ENCODE results near the gene VASH1. TPM values are rescaled to one million over a fixed set of nuclear protein-coding genes. Genes with fewer than 3 reads are reported as not detected.
"Not testable (repeated sequence)": the region's sequence is repeated elsewhere in the genome, so short reads cannot be mapped to it uniquely, and the experiment has no call there.

The VASH1 gene
- 10 to 100 TPM in 11 of 12 donors, not detected in 1; 36.8 to 64.5 (median 46.1) TPM for polyA plus RNA-seq (ENCODE audit: insufficient read length in 12 of 12)
- long read RNA-seq, donor 1, full-length matches to known transcripts: 4 of 4 reads
- long read RNA-seq, donor 1, partial matches to known transcripts: 0 of 4 reads
- long read RNA-seq, donor 1, other reads (novel, unspliced or antisense): 0 of 4 reads
- long read RNA-seq, donor 2, full-length matches to known transcripts: 6 of 48 reads
- long read RNA-seq, donor 2, partial matches to known transcripts: 42 of 48 reads
- long read RNA-seq, donor 2, other reads (novel, unspliced or antisense): 0 of 48 reads
- long read RNA-seq, donor 3, full-length matches to known transcripts: 3 of 3 reads
- long read RNA-seq, donor 3, partial matches to known transcripts: 0 of 3 reads
- long read RNA-seq, donor 3, other reads (novel, unspliced or antisense): 0 of 3 reads
- long read RNA-seq, donor 4, full-length matches to known transcripts: 4 of 4 reads
- long read RNA-seq, donor 4, partial matches to known transcripts: 0 of 4 reads
- long read RNA-seq, donor 4, other reads (novel, unspliced or antisense): 0 of 4 reads
- long read RNA-seq, donor 5, full-length matches to known transcripts: 19 of 31 reads
- long read RNA-seq, donor 5, partial matches to known transcripts: 5 of 31 reads
- long read RNA-seq, donor 5, other reads (novel, unspliced or antisense): 7 of 31 reads
- long read RNA-seq, donor 6, full-length matches to known transcripts: 6 of 6 reads
- long read RNA-seq, donor 6, partial matches to known transcripts: 0 of 6 reads
- long read RNA-seq, donor 6, other reads (novel, unspliced or antisense): 0 of 6 reads
- long read RNA-seq, donor 7, full-length matches to known transcripts: 4 of 4 reads
- long read RNA-seq, donor 7, partial matches to known transcripts: 0 of 4 reads
- long read RNA-seq, donor 7, other reads (novel, unspliced or antisense): 0 of 4 reads
- long read RNA-seq, donor 8, full-length matches to known transcripts: 7 of 7 reads
- long read RNA-seq, donor 8, partial matches to known transcripts: 0 of 7 reads
- long read RNA-seq, donor 8, other reads (novel, unspliced or antisense): 0 of 7 reads
- long read RNA-seq, donor 9, full-length matches to known transcripts: 2 of 2 reads
- long read RNA-seq, donor 9, partial matches to known transcripts: 0 of 2 reads
- long read RNA-seq, donor 9, other reads (novel, unspliced or antisense): 0 of 2 reads
- long read RNA-seq, donor 10, full-length matches to known transcripts: 9 of 9 reads
- long read RNA-seq, donor 10, partial matches to known transcripts: 0 of 9 reads
- long read RNA-seq, donor 10, other reads (novel, unspliced or antisense): 0 of 9 reads
- long read RNA-seq, donor 11, full-length matches to known transcripts: 7 of 14 reads
- long read RNA-seq, donor 11, partial matches to known transcripts: 7 of 14 reads
- long read RNA-seq, donor 11, other reads (novel, unspliced or antisense): 0 of 14 reads

- peak; percentile 62 for DNase-seq
Observed at GRCh38 chr14:76761136-76761959, at the start of gene VASH1. VASH1 (plus strand) TSS chr14:76761468; CDS start chr14:76762822, 1,354 bp downstream.

DNA sequence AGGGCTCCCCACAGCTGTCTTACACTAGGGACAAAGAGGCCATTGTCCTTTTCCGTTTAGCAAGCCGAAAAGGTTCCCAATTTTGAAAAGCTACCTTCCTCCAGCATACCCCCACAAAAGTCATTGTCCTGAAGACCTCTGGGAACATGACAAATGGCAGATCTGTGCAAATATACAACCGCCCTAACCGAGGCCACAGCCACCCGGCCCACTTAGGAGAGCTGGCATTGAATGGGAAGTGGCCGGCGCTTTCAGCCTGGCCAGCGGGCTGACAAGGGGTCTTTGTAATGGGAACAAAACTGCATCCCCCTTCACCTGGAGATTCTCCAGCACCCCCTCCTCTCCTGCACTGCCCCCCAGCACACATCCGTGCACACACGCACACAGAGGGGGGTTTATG lies 48.1 kb upstream of the VASH1 start:
- DNase-seq: no peak

- DNase-seq: no peak
Observed at GRCh38 chr14:76714470-76714869, 46.8 kb upstream of the VASH1 start.

GRCh38 chr14:76715101-76715500 lies 46.2 kb upstream of the VASH1 start:
- no peak for DNase-seq

DNA sequence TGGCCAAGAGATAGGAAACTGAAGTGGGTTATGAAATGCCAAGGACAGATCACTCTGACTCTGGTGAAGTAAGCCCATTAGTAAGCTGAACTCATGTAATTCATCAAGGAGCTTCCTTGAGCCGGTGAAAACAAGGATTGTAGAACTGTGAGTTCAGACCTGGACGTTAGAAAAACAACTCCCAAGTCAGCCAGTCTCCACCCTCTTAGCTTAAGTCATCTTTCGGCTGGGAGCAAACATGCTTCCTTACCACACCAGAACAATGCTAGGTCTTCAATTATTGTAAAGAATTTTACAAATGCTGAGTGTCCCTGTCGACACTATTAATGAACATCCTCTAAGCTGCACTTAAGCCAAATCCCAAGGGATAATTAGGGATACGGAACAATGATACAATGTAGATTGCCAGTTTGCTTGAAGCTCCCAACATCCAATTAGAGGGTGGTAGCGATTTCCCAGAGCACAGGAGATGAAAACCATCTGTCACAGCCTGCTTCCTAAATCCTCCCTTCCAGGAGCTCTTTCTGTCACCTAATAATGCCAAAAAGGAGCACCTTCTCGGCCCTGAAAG lies 45.7 kb upstream of the VASH1 start:
- peak; percentile 57 for DNase-seq

DNA sequence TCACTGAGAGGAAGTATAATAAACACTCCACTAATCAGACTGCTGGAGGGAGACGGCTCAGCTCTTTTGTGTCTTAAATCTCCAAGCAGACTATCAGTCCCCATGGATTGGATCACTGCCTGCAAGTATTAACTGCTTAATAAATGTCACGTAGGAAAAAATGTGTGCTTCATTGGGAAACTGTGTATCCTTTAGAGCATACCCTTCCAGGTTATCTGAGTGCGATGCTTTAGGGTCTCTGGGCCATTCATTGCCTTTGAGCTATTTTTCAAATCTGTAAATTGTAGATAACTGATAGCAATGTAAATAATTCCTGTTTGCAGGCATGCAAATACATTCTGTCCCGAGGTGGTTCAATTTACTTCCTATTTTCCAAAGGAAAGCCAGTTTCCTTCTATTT lies 45.0 kb upstream of the VASH1 start:
- no peak for DNase-seq

DNA sequence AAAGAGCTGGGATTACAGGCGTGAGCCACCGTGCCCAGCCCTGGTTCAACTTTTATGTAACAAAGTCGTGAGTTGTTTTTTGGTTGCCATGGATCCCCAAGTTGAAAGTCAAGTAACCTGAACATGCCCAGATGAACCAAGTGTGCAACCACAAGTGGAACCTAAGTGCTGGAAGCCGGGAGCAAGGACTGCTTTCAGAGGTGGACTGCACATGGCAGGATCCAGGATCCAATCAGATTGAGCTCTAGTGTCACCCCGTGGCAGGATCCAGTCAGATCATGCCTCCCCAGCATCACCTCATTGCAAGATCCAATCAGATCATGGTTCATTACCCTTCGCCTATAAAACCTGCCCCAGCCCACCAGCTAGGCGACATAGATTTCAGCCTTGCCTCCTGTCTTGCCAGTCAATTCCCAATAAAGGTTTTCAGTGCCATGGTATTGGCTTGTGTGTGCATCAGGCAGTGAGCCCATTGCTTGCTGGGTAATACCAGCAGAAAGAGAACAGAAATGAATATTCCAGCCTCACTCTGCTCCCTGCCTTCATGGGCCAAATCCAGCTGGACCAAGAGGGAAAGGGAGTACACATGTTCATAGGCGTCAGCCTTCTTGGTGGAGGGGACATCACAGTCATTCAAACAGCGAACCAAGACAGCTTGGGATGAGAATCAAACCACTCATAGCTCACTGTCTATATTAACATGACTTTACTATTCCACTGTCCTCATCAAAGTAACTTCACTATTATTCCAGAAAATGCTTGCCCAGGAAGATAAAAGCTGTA lies 43.6 kb upstream of the VASH1 start:
- peak; percentile 28 for DNase-seq

DNA sequence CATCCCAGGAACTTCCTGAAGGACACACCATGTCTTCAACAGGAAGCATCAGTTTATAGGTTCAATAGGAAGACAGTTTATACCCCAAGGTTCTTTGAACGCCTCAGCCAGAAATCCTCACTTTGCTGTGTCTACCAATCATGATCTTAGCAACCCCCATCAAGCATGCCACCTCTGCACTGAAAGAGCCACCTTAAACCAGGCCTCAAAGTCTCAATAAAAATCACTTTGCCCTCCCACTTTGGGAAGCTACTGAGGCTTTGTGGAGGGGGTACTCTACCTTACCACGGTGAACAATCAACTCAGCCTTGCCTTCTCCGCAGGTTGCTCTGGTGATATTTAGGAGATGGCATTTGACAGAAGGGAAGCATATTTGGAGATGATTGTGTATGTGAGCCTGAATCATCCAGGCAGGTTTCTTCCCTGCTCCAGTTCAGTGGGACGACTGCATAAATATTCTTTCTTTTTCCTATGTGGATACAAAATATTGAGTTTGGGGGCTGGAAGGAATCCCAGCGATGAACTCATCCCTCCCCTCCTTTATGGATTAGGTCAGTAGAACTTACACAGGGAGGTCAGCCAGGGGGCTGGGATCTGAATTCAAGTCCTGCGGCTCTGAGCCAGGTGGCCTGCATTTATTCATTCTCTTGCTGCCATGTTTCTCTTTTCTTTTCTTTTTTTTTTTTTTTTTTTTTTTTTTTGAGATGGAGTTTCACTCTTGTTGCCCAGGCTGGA lies 42.8 kb upstream of the VASH1 start:
- DNase-seq: peak; percentile 90

GRCh38 chr14:76719666-76720065 lies 41.6 kb upstream of the VASH1 start:
- no peak for DNase-seq

DNA sequence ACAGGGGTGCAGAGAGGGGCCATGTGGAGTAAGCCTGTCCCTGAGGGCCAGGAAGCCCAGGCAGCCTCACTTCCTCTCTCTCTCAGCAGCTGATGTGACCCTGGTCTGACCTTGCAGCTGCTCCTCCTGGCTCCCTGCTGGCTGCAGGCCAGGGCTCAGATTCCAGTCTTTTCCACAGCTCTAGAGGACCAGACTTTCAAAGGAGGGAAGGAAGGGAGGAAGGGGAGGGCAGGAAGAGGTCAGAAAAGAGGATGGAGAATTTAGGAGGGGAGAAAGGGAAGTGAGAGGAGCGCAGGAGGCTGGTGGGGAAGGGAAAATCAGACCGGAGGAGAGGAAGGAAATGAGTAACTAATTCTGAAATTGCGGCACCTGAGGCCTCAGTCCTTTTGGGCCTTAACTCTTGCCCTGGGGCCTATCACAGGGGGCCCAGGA lies 40.9 kb upstream of the VASH1 start:
- peak; percentile 88 for DNase-seq

DNA sequence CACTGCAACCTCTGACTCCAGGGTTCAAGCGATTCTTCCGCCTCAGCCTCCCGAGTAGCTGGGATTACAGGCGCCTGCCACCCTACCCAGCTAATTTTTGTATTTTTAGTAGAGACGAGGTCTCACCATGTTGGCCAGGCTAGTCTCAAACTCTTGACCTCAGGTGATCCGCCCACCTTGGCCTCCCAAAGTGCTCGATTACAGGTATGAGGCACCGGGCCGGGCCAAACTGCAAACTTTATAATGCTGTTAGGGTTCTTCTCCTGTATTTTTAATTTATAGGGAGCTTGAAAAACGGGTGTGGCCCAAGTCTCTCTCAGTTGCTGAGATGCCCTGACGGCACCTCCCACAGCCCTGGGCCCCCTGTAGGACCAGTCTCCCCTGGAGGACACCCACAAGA lies 39.8 kb upstream of the VASH1 start:
- not testable (repeated sequence) for DNase-seq

DNA sequence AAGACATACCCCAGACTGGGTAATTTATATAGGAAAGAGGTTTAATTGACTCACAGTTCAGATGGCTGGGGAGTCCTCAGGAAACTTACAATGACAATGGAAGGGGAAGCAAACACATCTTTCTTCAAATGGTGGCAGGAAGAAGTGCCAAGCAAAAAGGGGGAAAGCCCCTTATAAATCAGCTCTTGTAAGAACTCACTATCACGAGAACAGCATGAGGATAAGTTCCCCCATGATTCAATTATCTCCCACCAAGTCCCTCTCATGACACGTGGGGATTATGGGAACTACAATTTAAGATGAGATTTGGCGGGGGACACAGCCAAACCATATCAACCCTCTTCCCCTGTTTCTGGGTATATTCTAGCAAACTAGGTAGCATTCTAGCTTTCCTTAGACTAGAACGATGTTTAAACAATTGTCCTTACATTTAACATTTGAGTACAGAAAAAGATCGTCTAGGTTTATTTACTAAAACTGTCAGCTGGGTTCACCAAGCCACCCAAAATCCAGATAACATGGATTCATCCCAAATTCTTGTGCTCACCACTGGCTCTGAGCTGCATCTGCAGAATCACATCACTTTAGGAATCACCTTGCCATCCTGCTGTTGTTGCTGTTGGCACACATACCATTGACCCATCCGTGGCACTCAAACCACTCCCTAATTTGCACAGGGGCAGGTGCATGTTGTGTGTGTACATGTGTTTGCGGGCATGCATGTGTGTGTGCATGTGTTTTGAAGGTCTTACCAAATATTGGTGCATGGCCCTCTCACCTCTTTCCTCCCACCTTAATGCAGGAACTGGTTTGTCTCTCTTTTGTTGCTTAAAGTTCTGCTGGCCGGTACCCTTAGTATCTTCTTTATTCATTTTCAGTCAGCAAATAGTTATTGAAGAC lies 36.4 kb upstream of the VASH1 start:
- DNase-seq: no peak

DNA sequence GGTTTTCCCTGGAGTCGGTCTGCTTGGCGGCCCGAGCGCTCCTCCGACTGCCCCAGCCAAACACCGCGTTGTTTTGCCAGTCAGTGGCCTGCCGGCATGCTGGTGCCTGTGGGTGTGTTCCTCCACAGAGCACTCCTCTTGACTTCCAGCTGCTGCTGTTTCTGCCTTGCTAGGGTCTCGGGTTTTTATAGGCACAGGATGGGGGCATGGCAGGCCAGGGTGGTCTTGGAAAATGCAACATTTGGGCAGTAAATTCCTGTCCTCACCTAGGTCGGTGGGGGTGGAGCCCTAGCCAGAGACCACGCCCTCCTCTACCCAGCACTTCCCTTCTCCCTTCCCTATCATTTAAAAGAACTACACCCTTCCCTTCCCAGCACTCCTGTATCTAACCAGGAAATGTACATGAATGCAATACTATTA lies 34.7 kb upstream of the VASH1 start:
- DNase-seq: no peak

GRCh38 chr14:76727384-76727783 lies 33.9 kb upstream of the VASH1 start:
- no peak for DNase-seq

DNA sequence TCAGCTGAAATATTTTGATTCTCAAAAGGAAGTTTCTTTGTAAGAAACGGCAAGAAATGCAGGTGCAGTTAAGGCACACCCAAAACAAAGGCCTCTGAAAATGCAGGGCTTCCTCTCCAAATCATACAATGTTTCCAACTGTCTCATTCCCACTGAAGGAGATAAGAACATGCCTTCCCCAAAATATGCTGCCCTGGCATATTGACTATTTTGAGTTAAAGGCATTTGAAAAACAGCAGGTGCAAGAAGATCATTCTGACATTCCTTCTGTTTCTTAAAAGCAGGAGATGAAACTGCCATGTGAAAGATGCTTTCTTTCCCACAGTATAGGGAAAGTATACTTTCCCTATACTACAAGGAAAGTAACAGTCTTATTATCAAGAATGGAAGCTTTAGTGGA lies 33.4 kb upstream of the VASH1 start:
- no peak for DNase-seq

DNA sequence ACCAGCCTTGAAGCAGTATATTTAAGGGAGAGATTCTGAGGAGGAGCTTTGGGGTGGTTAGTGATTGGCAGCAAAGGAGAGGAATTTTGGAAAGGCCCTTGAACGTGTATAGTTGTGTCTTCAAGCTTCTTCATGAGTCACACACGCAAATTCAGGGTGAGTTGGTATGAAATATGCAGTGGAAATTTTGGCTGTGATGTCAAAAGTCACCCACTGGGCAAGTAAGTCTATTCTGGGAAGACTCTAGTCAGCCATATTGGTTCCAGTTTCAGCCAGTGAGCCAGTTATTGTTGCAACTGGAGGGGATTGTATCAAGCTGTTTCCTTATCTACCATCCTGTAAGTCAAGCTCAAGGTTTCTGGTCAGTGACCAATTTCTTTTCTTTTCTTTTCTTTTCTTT lies 32.0 kb upstream of the VASH1 start:
- DNase-seq: no peak

- no peak for DNase-seq
Observed at GRCh38 chr14:76729953-76730505, 31.2 kb upstream of the VASH1 start.
